ENCODE results near the gene SPHK2.
A peak's percentile ranks its signal among the peaks of the same experiment; 100 is the strongest.

The SPHK2 gene

DNA sequence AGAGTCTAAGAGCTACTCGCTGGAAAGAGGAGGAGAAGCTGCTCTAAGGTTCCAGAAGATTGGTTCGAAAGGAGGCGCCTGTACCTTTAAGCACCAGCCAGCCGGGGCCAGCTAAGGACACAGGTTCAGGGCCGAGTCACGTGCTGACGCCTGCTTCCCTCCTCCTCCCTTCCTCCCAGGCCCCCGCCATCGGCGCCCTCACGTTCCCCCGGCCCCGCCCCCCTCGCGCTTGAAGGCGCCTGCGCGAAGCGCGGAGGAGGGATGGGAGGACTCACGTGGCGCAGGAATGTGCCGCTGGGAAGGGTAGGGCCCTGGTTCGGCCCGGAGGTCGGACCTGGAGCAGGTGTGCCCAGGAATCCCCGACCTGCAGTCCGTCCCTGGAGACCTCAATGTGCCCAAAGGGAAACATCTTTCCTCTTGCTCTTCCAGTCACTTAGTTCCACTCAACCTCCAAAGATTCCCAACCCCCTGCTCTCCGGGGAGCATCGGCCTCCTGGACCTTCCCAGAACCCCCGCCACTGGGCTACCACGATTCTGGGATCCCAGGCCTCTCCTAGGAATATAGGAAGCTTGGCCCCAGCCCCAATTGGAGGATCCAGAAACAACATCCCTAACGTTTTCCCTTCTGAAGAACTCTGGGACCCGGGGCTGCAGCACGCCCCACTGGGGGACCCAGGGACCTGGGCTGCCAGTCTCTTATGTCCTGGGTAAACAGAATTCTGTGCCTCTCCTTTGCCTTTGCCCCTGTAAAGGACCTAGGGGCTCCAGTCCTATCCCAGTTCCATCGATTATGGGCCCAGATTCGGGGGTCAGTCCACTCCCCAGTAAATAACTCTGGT, 15.3 kb downstream of the SPHK2 start:
- peak overlapping the region; percentile 50 for H3K4me3 ChIP-seq (ENCODE audit: low read depth, low read length)
- peak; percentile 92 for DNase-seq (ENCODE audit: low read depth)
- no peak for TF ChIP-seq CTCF (IDR thresholded peaks at IDR 0.05; ENCODE audit: low read depth, low read length, missing control alignments)

- DNase-seq (ENCODE audit: low read depth) = no peak
- TF ChIP-seq CTCF (IDR thresholded peaks at IDR 0.05; ENCODE audit: low read depth, low read length, missing control alignments) = no peak
- peak overlapping the region; percentile 64 for H3K4me3 ChIP-seq (ENCODE audit: low read depth, low read length)
These were observed 16.1 kb downstream of the SPHK2 start for GRCh38 chr19:48635263-48635965.

- no peak for DNase-seq (ENCODE audit: low read depth)
- no peak for TF ChIP-seq CTCF (IDR thresholded peaks at IDR 0.05; ENCODE audit: low read depth, low read length, missing control alignments)
- H3K4me3 ChIP-seq (ENCODE audit: low read depth, low read length) = peak overlapping the region; percentile 64
These were observed 16.9 kb downstream of the SPHK2 start for GRCh38 chr19:48635966-48636858.

- DNase-seq (ENCODE audit: low read depth) = no peak
- peak; percentile 29 for TF ChIP-seq CTCF (IDR thresholded peaks at IDR 0.05; ENCODE audit: low read depth, low read length, missing control alignments)
- H3K4me3 ChIP-seq (ENCODE audit: low read depth, low read length) = peak within 1 kb of the TSS; percentile 64
These were observed 17.6 kb downstream of the SPHK2 start, which contains the start of gene DBP for GRCh38 chr19:48636859-48637448. DBP (minus strand) TSS chr19:48637379; CDS start chr19:48636994, 385 bp downstream.

DNA sequence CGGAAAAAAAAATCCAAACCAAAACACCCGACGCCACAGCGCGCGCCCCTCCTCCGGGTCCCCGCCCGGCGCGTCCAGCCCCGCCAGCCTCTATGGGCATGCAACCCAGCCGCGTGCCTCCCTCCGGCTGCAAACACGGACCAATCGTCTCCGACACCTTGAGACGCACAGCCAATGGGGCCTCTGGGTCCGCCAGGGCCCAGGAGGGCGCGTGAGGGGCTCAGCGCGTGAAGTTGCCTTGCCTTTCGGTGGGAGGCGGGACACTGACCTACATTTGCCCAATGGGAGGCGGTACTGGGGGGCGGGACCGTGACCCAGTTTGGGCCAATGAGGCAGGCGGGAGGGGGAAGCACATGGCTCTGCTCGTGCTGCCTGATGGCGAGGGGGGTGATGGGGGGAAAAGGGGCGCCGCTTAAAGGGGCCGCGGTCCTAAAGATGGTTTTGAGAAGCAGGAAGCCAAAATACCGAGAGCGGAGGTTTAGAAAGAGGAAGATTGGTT, 18.2 kb downstream of the SPHK2 start:
- H3K4me3 ChIP-seq (ENCODE audit: low read depth, low read length) = peak overlapping the region; percentile 64
- peak; percentile 97 for DNase-seq (ENCODE audit: low read depth)

More for the DNA sequence above, 18.2 kb downstream of the SPHK2 start:
- TF ChIP-seq CTCF (IDR thresholded peaks at IDR 0.05; ENCODE audit: low read depth, low read length, missing control alignments) = no peak

Measured in GM12864 (cell line).